Caki2 (cell line): ENCODE measurements around the gene SMG6. TPM values are rescaled to one million over a fixed set of nuclear protein-coding genes. Genes with fewer than 3 reads are reported as not detected.

Source experiments
- DNase-seq: peaks from one replicate; pipeline ENCODE4 v3.0.0-alpha.2; 2015; ENCODE audit warnings: low read depth
- in situ Hi-C: cut with HindIII; loops from 2 replicates; pipeline ENCODE4 v1.10.0; 2016; ENCODE audit warnings: low sequenced_read_pairs, low pct_unique_long_range_greater_than_20kb, mixed read lengths
- total RNA-seq: library from RNA; depleted of rRNA; stranded (reverse); fragments of >200 nt; shearing (Covaris generic); gene quantifications from 2 replicates; pipeline ENCODE4 v1.2.3, GENCODE V29; 2014; ENCODE audit warnings: low replicate concordance

The SMG6 gene
- total RNA-seq, 1 experiment from 2014 or later = 5.8 TPM

DNA sequence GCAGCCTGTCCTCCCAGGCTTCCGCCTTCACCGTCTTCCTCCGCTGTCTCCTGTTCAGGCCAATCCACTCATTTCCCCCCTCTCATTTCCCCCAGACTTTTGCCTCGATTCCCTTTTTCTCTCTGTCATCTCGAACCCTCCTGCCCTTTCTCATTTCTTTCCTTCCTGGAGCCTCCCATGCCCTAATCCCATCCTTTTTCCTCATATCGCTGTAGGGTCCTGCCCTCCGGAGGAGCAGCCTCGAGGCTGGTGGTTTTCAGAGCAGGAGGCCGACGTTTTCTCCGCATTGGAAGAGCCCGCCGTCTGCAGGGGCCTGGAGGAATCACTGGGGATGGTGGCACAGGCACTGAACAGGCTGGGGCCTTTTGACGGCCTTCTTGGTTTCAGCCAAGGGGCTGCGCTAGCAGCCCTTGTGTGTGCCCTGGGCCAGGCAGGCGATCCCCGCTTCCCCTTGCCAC is 261.2 kb downstream of the SMG6 start:
- DNase-seq = peak; percentile 12
- in situ Hi-C loops = no loop called here

DNA sequence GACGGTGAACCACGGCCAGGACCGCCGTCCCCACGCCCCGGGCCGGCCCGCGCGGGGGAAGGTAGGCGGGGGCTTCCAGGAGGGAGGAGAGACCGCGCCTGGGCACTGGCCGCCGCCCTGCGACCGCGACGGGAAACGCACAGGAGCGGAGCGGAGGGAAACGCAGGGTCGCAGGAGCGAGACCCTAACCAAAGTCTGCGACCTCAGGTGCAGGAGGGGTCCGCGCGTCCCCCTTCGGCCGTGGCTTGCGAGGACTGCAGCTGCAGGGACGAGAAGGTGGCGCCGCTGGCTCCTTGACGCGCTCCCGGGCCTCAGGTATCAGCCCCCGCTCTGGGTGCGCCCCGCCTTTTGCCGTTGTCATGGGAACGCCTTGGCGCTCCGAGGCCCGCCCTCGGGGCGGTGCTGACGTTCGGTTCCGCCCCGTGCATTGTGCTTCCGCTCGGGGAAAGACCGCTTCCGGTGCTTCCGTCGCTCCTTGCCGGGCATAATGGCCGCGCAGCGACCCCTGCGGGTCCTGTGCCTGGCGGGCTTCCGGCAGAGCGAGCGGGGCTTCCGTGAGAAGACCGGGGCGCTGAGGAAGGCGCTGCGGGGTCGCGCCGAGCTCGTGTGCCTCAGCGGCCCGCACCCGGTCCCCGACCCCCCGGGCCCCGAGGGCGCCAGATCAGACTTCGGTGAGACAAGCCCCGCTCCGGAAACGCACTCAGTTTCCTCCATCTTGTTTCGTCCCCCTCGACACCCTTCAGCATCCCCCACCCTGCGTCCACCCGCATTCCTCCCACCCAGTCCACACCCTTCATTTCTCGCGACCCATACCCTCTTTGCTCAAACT is 261.8 kb downstream of the SMG6 start, which contains the start of gene OVCA2:
Gene OVCA2, plus strand, starts transcription at position 462 of the 829 bp plus-strand sequence. Its CDS starts 26 bp downstream, at position 488.
- in situ Hi-C loops = no loop called here
- DNase-seq = peak; percentile 90

DNA sequence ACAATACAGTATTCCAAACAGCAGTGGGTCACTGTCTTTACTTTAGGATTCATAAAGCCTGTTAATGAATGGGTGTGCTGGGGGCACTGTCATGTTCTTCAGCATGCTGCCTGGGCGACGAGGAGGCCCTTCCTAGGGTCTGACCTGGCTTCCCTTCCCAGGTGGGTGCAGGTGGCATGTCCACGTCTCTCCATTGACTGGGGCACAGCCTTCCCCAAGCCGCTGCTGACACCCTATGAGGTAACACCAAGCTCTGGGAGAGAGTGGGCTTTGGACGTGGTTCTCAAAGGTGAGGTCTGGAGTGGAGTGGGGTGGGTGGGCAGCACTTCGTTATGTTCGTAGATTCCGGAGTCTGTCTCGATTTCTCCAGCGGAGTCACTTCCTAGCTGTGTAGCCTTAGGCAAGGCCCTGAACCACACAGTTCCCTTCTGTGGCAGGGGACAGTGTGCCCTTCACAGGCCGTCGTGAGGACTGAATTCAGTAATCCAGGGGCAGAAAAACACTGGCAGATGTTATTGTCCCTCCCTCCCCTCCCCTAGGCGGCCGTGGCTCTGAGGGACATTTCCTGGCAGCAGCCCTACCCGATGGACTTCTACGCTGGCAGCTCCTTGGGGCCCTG is 262.5 kb downstream of the SMG6 start:
- no peak for DNase-seq
- in situ Hi-C loops = no loop called here

DNA sequence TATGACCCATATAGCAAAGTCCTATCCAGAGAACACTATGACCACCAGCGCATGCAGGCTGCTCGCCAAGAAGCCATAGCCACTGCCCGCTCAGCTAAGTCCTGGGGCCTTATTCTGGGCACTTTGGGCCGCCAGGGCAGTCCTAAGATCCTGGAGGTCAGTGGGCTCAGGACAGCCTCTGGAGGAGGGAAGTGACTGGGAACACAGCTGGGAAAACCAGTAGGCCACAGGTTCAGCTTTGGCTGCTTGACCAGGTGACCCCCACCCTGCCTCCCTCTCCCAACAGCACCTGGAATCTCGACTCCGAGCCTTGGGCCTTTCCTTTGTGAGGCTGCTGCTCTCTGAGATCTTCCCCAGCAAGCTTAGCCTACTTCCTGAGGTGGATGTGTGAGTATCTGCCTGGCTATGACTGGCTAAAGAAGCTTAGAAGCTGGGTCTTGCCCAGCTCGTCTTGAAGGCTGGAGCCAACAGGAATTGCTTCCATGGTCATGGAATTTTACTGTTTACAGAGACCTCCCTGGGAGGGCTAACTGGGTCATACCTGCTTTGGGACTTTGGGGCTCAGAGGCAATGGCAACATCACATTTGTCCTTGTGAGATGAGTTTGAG is 263.3 kb downstream of the SMG6 start:
- in situ Hi-C loops = no loop called here
- no peak for DNase-seq

DNA sequence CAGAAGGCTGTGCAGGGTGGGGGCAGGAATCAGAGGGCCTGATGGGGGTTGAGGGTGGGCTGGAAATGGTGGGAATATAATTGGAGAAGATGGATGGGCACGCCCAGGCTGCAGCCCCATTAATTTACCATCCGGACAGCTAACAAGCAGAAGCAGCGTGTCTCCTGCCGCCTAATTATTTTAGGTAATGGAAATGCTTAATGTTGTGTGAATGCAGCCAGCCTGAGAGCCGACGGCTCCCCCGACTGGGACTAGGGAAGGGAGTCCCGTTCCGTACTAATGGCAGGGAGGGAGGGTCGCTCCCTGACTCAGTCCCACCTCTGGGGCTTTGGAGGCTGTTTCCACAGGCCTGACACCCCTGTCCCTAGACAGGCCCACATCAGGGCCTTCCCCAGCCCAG is 266.4 kb downstream of the SMG6 start:
- in situ Hi-C loops = no loop called here
- DNase-seq = no peak

DNA sequence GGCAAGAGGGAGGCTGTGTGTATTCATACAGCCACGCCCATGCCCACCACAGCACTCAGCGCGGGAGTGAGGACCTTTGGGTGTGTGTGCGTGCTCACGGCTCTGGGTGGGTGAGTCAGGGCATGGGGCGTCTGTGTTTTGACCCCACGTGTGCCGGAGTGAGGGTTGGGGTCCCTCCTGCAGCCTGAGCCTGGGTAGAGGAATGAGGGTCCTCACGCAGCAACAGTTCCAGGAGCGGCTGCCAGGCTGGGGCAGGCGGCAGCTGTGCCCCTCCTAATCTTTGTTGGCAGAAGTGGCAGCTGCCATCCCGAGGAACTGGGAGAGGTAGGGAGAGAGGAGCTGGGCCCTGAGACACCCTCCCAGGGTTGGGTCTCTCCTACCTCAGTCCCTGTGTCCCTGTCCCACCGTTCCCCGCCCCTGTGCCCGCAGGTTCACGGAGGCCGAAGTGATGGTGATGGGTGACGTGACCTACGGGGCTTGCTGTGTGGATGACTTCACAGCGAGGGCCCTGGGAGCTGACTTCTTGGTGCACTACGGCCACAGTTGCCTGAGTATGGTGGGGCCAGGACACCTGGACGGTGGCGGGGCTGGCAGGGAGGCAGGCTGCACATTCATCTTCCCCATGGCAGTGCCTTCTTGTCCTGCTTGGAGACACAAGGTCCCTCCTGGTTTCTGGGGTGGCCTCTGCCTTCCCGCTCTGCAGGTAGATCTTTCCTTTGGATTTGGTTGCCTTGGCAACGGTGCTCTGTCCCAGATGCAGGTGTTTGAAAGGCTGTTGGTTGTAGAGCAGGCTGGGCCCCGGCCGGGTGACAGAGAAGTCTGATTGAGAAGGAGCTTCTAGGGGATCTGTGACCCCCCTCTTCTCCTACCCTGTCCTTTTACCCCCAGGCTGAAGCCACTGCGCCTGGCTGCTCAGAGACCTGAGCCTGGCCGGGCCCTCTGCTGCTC is 267.8 kb downstream of the SMG6 start:
- in situ Hi-C loops = no loop called here

DNA sequence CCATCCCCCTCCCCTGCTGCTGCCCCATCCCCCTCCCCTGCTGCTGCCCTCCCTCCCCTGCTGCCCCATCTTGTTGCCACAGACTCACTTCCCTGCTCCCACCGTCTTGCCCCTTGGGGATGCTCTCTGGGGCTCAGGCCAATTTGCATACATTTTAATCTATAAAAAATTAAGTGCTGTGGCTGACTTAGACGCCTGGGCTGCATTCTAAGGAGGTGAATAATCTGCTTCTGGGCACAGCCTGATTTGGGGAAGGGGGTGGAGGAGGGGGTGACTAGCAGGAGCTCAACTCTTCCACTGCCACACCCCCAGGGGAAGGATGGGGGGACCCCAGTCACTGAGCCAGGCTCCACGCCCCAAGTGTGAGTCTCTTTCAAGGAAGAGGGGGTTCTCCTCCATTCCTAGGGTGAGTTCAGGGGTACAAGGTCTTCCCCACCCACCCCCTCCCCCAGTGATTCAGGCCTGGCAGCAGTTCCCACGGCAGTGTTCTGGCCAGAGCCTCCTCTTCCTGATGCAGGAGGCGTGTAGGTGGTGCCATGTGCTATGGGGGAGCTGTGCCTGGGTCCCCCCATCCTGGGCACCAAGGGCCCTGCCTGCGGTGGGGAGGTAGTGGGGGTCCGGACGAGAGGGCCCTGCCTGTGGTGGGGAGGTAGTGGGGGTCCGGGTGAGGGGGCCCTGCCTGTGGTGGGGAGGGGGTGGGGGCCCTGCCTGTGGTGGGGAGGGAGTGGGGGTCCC is 268.6 kb downstream of the SMG6 start:
- DNase-seq = no peak
- in situ Hi-C loops = no loop called here

More for the DNA sequence above, 267.8 kb downstream of the SMG6 start:
- DNase-seq = no peak

DNA sequence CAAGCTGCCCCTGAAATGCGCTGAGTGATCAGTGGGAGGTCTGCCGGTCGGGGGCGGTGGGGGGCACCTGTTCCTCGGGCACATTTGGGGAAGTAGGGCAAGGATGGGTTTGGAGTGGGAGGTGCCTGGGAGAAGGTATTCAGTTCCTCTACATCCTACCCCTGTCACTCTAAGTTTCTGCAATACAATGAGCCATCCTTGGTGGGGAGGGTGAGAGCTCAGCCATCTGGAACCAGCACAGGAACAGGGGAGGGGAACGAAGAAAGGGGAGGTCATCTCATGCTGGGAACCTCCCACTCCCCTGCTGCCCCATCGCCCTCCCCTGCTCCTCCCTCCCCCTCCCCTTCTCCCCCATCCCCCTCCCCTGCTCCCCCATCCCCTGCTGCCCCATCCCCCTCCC is 269.4 kb downstream of the SMG6 start:
- in situ Hi-C loops = no loop called here
- DNase-seq = peak; percentile 36

DNA sequence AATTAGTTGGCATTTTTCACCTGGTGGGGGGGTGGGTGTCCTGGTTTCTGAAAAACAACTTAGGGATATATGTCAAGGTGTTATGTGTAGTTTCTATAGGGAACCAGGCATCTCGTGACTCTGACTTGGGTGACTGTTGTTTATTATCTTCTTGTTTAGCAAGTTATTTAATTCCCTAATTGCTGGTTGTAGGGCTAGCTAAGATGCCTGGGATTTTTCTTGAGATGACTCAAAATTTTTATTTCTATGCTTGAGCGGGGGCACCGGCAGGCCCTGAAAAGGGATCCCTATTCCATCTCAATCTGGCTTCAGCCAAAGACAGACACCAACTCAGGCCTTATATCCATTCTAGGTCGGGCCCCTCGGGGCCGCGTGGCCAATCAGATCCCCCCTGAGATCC is 270.4 kb downstream of the SMG6 start:
- no peak for DNase-seq
- in situ Hi-C loops = no loop called here

DNA sequence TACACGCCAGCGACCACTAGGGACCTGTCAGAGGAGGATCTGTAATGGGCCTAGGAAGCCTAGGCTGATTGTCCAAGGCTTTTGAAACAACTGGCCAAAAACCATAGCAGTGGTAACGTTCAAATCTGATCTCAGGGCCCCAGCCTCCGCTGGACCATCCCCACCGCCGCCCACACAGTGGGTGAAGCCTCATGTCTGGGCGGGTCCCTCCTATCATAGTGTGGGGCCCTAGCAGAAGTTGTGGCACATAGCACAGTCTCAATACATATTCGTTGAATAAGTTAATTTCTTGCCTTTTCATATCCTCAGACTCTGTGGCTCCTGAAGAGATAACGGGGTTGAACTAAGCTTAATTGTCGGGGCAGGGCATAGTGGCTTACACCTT is 272.8 kb downstream of the SMG6 start:
- in situ Hi-C loops = no loop called here
- DNase-seq = no peak

DNA sequence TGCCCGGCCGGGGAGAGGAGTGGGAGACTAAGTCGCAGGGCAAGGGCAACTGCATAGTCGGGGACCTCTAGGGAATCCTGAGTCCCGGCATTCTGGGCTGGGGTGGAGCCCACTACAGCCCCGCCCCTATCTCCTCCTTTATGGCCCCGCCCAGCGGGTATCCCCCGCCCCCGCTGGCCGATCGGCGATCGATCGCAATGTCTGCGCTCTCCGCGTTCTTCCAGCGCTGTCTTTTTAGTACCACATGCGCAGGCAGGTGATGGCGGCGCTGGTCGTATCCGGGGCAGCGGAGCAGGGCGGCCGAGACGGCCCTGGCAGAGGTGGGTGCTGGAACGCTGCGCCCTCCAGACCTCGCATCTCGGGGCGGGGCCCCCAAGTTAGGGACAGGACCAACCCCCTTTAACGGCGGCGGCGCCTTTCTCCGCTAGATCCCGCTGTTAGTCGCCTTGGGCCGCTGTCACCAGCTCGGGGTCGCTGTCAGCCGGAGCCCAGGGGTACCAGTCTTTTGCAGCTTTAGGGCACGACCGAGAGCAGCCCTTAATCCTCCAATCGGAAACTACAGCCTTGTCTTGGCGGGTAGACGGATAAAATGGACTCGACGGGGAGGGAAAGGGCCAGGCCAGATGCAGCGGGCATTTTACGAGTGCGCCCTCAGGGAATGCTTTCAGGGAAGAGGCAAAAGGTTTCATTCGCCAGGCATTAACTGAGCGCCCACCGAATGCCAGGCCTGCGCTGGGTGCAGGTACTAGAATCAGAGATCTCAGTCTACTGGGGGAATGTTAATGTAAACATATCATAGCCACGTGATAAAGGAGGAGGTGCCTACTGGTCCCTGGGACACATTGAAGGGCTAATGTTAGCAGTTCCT is 273.4 kb downstream of the SMG6 start, which contains the start of gene DPH1:
Gene DPH1, plus strand, starts transcription at position 243 of the 868 bp plus-strand sequence. Its CDS starts 17 bp downstream, at position 260.
- DNase-seq = peak; percentile 70
- in situ Hi-C loops = no loop called here

DNA sequence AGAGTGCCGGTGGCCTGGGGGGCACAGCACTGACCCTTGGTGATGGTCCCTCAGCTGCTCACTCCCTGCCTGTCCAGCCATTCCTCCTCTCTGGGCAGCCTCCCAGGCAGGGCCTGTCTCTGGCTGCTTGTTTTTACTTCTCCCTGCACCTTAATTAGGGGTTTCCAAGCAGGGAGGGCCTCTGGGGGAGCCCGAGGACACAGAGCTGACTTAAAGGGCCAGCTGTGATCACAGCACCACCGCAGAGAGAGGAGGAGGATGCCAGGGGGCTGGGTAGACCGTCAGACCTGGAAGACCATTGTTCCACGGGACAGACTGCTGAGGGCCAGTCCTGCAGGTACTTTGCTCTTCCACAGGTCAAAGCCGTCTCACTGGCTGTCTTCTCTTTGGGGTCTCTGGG is 274.8 kb downstream of the SMG6 start:
- DNase-seq = no peak
- in situ Hi-C loops = no loop called here

DNA sequence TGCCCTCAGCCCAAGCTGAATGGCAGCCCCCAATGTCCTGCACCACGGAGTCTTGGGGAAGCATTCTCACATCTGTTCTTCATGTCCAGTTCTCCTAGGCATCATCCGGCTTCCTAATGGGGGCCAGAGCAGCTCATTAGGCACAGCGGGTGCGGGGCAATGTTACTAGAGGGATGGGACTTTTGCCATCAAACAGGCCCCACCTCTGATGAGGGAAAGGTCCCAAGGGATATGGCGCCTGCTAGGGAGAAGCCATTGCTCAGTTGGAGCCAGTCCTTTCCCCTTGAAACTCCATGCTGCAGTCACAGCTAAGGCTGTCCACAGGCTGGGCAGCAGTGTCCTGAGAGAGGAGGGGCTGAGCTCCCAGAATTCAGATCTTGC is 275.4 kb downstream of the SMG6 start:
- in situ Hi-C loops = no loop called here

DNA sequence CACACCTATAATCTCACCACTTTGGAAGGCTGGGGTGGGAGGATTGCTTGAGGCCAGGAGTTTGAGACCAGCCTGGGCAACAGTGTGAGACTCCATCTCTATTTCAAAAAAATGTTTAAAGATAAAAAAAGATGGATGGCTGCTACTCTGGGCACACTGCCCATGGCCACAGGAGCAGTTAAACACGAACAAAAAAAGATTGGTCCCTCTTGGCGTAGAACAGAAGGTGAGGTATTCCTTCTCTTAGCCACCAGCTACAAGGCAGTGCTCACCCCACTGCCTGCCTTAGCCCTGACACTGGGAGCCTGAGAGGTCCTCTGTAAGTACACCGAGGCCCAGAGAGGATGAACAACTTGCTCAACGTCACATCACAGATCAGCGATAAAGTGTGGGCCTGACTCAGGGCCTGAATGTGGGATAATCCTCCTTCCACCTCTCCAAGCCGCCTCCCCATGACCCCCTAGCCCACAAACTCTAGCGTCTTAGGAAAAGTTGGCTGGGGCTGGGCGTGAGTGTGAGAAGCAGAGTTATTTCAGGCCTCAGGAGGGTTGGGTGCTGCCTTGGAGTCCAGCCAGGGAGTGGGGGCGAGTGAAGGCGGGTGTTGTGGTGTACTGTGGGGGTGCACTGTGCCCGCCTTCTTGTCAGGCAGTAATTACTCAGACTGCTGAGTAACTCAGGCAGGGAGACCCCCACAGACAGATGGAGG is 275.9 kb downstream of the SMG6 start:
- in situ Hi-C loops = no loop called here
- no peak for DNase-seq

More for the DNA sequence above, 275.4 kb downstream of the SMG6 start:
- DNase-seq = no peak

DNA sequence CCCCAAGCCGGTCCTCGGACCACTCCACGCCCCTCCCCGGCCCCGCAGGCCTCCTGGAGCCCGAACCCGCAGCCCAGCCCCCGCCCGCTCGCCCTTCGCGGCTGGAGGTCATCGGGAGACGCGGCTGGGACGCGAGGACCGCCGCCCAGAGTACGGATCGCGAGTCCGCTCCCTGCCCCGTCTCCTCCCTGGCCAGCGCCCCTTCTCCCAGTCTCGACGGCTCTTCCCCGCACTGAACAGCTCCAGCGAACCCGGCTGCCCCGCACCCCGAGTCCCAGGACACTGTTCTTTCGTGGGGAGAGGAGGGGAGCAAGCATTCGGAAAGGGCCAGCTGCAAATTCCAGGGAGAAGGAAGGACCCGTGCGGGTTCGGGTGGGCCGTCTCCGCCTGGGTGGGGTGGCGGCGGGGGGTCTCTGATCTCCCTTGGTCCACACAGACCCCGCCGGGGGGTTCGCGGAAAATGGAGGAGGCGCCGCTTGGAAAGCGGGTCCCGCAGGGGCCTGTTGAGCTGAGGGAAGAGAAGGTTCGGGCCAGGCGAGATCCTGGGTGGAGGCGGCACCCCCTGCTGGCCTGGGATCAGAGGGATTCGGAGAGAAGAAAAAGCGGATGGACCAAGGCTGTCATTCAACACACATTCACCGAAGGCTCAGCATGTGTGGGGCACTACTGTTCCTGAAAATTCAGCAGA is 277.8 kb downstream of the SMG6 start:
- in situ Hi-C loops = no loop called here

DNA sequence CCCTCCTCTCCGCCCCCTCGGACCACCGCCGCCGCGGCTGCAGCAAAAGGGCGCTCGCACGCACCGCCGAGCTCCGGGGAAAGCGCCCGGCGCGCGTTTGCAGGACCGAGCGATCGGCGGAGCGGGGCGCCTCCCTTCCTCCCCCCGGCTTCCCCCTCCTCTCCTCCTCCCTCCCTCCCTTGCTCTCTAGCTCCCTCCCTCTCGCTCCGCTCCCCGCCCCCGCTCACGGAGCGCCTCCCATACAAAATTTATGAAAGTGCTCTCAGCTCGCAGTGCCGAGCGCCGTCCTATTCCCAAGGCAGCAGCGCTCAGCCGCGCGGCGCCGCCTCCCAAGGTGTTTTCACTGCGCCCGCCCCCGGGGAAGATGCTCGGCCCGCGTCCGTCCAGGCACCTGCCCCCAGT is 278.4 kb downstream of the SMG6 start, which contains the start of gene RTN4RL1:
Gene RTN4RL1, minus strand, starts transcription at position 115 of the 402 bp plus-strand sequence. CDS start 469 bp downstream, outside the sequence.
- in situ Hi-C loops = no loop called here
- DNase-seq = peak; percentile 77

More for the DNA sequence above, 277.8 kb downstream of the SMG6 start:
- DNase-seq = peak; percentile 65
